HepG2 (cell line): ENCODE measurements around the gene ZNF488.

ENCODE experiments used
- DNMT3B ChIP-seq: conservative IDR thresholded peaks from 2 replicates; pipeline ENCODE4 v1.6.1; 2016; ENCODE audit warnings: missing biosample characterization, control low read depth
- NCOR1 ChIP-seq: fragments of 200-600 bp; sonication (generic); IDR thresholded peaks from 2 replicates; pipeline ENCODE4 v1.7.0; 2017; ENCODE audit warnings: antibody characterized with exemption, low read length, borderline replicate concordance
- POLR2AphosphoS5 ChIP-seq: IDR thresholded peaks from 2 replicates; pipeline ENCODE4 v1.6.1; 2012; ENCODE audit warnings: low read depth, low read length
- SIN3A ChIP-seq: IDR thresholded peaks from 2 replicates; pipeline ENCODE4 v1.6.1; 2011; ENCODE audit warnings: low read depth, mild to moderate bottlenecking, control low read depth, low read length, borderline replicate concordance
- TCF7L2 ChIP-seq: IDR thresholded peaks from 2 replicates; pipeline ENCODE4 v1.6.1; 2011; ENCODE audit warnings: mild to moderate bottlenecking, low read depth, low read length, moderate library complexity
- ZNF660 ChIP-seq: sonication (generic); formaldehyde crosslinking; IDR thresholded peaks from 2 replicates; pipeline ENCODE4 v1.5.1; 2020; ENCODE audit warnings: mild to moderate bottlenecking, low read depth, missing genetic modification reagents, borderline replicate concordance
- TF ChIP-seq, protein P1 (sequence below): sonication (generic); formaldehyde crosslinking; IDR thresholded peaks from 2 replicates; pipeline ENCODE4 v1.5.0; 2020; ENCODE audit warnings: mild to moderate bottlenecking, missing genetic modification reagents, moderate library complexity
- TF ChIP-seq, protein P2 (sequence below): IDR thresholded peaks from 2 replicates; pipeline ENCODE4 v1.6.1; 2016

DNA sequence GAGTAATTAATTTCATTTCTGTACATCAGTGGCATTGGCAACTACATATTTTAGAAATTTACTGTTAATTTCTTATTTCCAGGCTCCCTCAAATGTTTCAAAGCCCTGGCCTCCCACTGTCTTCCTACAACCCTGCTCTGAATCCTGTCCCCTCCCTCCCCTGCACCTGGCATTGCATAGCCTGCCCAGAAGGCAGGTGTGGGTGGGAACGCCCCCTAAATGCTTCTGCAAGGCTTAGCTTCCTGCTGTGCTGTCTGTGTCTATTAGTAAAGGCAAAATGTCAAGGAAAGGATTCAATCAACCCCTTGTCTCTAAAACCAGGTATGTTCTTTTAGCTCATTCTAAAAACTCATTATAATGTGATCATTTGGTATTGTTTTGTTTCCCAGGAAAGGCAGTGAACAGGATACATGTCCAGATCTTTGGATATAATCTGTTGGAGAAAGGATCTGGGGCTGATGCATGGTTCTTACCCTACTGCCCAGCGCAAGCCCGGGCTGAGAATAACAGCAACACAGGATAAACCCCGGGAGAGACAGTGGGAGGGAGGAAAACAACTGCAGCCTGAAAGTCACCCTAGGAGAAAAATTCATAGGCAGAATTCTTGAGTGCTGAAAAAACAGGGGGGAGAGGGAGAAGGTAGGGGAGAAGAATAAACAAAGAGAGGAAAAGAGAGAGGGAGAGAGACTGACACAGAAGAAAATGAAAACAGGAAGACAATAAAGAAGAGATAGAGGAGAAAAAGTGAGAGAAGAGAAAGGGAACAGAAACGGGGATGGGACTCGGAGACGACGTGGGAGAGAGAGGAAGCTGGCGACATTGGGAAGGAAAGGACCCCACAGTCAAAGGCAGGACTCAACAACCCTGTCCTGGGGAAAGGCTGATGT lies 589 bp downstream of the ZNF488 start:
- TF ChIP-seq ZNF660 (CRISPR knock-in tag) (no peak), POLR2AphosphoS5 (no peak), TCF7L2 (no peak), DNMT3B (CRISPR knock-in tag) (no peak), NCOR1 (no peak), SIN3A (no peak)
- TF ChIP-seq, protein P1, sequence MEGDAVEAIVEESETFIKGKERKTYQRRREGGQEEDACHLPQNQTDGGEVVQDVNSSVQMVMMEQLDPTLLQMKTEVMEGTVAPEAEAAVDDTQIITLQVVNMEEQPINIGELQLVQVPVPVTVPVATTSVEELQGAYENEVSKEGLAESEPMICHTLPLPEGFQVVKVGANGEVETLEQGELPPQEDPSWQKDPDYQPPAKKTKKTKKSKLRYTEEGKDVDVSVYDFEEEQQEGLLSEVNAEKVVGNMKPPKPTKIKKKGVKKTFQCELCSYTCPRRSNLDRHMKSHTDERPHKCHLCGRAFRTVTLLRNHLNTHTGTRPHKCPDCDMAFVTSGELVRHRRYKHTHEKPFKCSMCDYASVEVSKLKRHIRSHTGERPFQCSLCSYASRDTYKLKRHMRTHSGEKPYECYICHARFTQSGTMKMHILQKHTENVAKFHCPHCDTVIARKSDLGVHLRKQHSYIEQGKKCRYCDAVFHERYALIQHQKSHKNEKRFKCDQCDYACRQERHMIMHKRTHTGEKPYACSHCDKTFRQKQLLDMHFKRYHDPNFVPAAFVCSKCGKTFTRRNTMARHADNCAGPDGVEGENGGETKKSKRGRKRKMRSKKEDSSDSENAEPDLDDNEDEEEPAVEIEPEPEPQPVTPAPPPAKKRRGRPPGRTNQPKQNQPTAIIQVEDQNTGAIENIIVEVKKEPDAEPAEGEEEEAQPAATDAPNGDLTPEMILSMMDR (CRISPR knock-in tag): no peak
- TF ChIP-seq, protein P2, sequence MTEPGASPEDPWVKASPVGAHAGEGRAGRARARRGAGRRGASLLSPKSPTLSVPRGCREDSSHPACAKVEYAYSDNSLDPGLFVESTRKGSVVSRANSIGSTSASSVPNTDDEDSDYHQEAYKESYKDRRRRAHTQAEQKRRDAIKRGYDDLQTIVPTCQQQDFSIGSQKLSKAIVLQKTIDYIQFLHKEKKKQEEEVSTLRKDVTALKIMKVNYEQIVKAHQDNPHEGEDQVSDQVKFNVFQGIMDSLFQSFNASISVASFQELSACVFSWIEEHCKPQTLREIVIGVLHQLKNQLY (CRISPR knock-in tag): no peak
